ENCODE measurements around the gene IFNL3. TPM values are rescaled to one million over a fixed set of nuclear protein-coding genes. Genes with fewer than 3 reads are reported as not detected.
"Not testable (repeated sequence)": the region's sequence is repeated elsewhere in the genome, so short reads cannot be mapped to it uniquely, and the experiment has no call there.

The IFNL3 gene
- total RNA-seq, 1 donor from 2014 or later = not detected

DNA sequence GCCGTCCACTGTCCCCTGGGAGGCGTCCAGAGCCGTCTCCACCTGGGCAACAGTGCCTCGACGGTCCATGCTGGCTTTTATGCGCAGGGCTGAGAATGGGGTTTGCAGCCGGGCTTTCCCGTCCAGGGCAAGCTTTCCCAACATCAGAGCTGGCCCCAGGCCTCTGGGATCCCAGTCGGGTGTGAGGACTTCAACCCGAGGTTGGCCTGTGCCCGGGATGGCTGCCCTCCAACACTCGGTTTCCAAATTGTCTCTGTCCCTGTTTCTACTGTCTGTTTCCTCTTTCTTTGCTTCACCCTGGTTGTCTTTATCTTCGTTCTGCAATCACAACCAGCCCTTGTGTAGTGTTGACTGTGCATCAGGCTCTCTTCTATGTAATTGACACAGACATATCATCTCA is 4.0 kb upstream of the IFNL3 start, which contains the start of gene IFNL4:
IFNL4 (minus strand) TSS at position 51 of the 400 bp plus-strand sequence.
- Mint-ChIP-seq H3K9me3 (peaks cover 4% of the 10 kb centered on the region), H3K27me3 (ENCODE audit: low read depth) (peaks cover 51% of the 10 kb centered on the region), H3K4me3 (no peak within 1 kb of the TSS), H3K27ac (peak within 1 kb of the TSS; percentile 71), H3K36me3 (no peaks in the 10 kb centered on the region), H3K4me1 (peaks cover 34% of the 10 kb centered on the region)
- TF ChIP-seq CTCF (IDR thresholded peaks at IDR 0.05; ENCODE audit: unreplicated experiment) = no peak
- no peak for DNase-seq (ENCODE audit: low spot score in 2 of 2, unreplicated experiment in 2 of 2)

DNA sequence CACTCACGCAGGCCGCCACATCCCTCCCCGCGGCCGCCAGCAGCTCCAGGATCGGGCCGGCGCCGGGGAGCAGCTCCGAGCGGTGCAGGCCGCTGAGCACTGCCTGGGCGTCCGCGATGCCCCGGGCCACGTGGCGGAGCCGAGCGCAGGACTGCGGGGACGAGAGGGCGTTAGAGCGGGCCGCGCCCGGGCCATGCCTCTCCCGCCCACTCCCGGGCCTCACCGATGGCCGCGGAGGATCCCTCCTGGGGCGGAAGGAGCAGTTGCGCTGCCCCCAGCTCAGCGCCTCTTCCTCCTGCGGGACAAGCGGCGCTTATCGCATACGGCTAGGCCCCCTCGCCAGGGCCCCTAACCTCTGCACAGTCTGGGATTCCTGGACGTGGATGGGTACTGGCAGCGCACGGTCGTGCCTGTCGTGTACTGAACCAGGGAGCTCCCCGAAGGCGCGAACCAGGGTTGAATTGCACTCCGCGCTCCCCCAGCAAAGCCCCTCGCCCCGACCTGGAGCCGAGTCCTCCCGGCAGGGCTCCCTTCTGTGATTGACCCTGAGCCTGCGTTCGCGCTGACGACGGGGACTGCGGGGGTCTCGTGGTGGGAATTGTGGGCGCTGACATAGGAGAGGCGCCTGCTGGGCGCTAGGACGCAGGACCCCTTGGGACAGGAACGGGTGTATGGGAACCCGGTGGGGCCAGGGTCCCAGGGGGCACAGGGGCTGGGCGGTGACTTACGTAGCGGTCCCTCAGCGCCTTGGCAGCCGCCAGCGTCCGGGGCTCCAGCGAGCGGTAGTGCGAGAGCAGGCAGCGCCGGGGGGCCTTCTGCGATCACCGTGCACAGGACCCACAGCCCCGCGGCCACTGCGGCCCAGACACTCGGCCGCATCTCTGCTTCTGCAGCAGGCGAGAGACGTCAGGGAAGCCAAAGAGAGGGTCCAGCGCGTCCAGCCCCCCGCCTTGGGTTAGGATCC is 3.2 kb upstream of the IFNL3 start:
- Mint-ChIP-seq H3K4me3 (no peak overlapping the region), H3K27me3 (ENCODE audit: low read depth) (peaks cover 56% of the 10 kb centered on the region), H3K9me3 (no peaks in the 10 kb centered on the region), H3K4me1 (peaks cover 34% of the 10 kb centered on the region), H3K36me3 (no peaks in the 10 kb centered on the region), H3K27ac (no peak overlapping the region)
- no peak for TF ChIP-seq CTCF (IDR thresholded peaks at IDR 0.05; ENCODE audit: unreplicated experiment)
- DNase-seq (ENCODE audit: low spot score in 2 of 2, unreplicated experiment in 2 of 2) = peak in 1 of 2 experiments; percentile 22

- Mint-ChIP-seq H3K36me3 (no peaks in the 10 kb centered on the region), H3K27me3 (ENCODE audit: low read depth) (peaks cover 57% of the 10 kb centered on the region), H3K4me3 (peak overlapping the region; percentile 33), H3K27ac (no peak overlapping the region), H3K9me3 (no peaks in the 10 kb centered on the region), H3K4me1 (peaks cover 25% of the 10 kb centered on the region)
- DNase-seq (ENCODE audit: low spot score in 2 of 2, unreplicated experiment in 2 of 2) = no peak
- TF ChIP-seq CTCF (IDR thresholded peaks at IDR 0.05; ENCODE audit: unreplicated experiment) = no peak
Observed at GRCh38 chr19:39246951-39247669, 2.3 kb upstream of the IFNL3 start.

- H3K27me3 Mint-ChIP-seq (ENCODE audit: low read depth) = peaks cover 58% of the 10 kb centered on the region
- not testable (repeated sequence) for H3K27ac Mint-ChIP-seq; H3K36me3 Mint-ChIP-seq; H3K9me3 Mint-ChIP-seq; H3K4me3 Mint-ChIP-seq; DNase-seq (ENCODE audit: low spot score in 2 of 2, unreplicated experiment in 2 of 2)
- H3K4me1 Mint-ChIP-seq = peaks cover 13% of the 10 kb centered on the region
Observed at GRCh38 chr19:39245166-39245565, 360 bp upstream of the IFNL3 start.

- DNase-seq (ENCODE audit: low spot score in 2 of 2, unreplicated experiment in 2 of 2); H3K27ac Mint-ChIP-seq; H3K9me3 Mint-ChIP-seq; H3K4me3 Mint-ChIP-seq; H3K36me3 Mint-ChIP-seq; H3K4me1 Mint-ChIP-seq: not testable (repeated sequence)
- H3K27me3 Mint-ChIP-seq (ENCODE audit: low read depth) = peaks cover 51% of the 10 kb centered on the region
Observed at GRCh38 chr19:39243741-39244140, 1.1 kb downstream of the IFNL3 start.

GRCh38 chr19:39240421-39240820 is 4.4 kb downstream of the IFNL3 start:
- Mint-ChIP-seq H3K36me3 (no peaks in the 10 kb centered on the region), H3K4me3 (no peak overlapping the region), H3K9me3 (no peaks in the 10 kb centered on the region), H3K4me1 (peaks cover 6% of the 10 kb centered on the region), H3K27ac (no peak overlapping the region), H3K27me3 (ENCODE audit: low read depth) (peaks cover 40% of the 10 kb centered on the region)
- DNase-seq (ENCODE audit: low spot score in 2 of 2, unreplicated experiment in 2 of 2) = no peak
- TF ChIP-seq CTCF (IDR thresholded peaks at IDR 0.05; ENCODE audit: unreplicated experiment) = no peak

Data from mesothelial cell of epicardium (in vitro differentiated cells).